IPS-11a (cell line): ENCODE measurements around the gene RPUSD1.
"Not testable (repeated sequence)": the region's sequence is repeated elsewhere in the genome, so short reads cannot be mapped to it uniquely, and the experiment has no call there.

Source experiments
- H3K4me3 ChIP-seq: one replicate; pipeline ENCODE4 v1.5.1; 2013; ENCODE audit warnings: low read depth, low read length, control low read depth

The RPUSD1 gene

DNA sequence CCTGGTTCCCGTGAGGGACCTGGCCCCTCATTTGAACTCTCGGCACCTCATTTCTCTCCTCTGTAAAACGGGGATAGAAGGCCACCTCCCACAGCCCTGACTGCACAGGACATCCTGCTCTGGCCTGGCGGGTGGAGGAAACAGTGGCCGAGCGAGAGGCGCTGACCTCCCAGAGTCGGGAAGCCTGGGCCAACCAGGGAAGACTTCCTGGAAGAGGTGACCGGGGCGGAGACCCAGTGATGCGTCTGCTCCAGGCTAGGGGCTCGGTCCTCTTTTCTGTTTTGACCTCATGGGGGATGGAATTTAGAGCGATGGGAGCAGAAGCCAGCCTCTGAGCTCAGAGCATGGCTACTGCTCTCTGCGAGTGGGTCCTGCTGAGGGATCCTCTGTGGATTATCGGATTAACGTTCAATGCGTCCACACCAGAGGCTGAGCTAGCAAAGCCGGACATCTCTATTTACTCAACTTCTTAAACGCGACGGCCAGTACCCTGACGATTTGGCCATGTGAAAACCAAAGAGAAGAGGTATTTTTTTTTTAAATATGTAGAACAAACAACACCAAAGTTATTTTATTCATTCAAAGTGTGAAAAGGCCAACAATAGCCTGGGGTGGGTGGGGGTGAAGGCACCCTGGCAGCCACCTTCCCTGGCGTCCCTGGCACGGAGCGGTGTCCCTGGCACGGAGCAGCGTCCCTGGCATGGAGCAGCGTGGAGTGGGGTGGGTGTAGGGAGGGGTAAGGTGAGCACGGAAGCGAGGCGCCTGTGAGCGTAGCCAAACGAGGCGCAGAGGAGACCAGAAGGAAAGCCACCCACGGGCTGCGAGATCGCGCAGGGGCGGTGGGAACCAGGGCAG, 36.8 kb downstream of the RPUSD1 start:
- H3K4me3 ChIP-seq = no peak overlapping the region

DNA sequence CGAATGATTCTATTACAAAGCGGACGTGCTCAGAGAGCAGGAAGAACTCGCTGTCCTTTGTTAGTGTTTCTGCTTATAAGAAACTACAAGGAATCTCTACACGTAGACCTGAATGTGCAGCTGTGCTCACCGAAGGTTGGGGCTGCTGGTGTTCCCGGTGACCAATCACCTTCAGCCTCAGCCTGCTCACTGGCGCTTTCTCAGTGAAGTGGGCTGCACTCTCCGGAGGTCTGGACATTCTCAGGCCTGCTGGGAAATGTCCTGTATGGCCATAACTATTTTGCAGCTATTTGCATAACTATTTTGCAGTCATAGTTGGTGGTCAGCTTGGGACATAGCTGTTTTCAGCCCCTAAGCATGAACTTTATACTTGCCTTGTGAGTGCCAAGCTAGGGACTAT, 37.7 kb downstream of the RPUSD1 start:
- no peak overlapping the region for H3K4me3 ChIP-seq

DNA sequence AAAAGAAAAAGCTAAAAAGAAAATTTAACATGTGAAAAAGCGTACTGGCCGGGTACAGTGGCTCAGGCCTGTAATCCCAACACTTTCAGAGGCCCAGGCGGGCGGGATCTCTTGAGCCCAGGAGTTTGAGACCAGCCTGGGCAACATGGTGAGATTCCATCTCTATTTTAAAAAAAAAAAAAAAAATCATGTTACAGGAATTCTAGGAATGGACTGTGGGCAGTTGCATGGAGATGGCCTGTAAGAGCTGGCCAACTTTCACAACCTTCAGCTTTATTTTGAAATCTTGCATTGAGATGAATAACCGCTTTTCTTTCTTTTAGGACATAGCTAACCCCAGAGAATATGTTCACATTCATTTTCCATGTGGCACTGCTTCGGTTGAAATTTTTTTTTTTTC, 39.2 kb downstream of the RPUSD1 start:
- H3K4me3 ChIP-seq = no peak overlapping the region

DNA sequence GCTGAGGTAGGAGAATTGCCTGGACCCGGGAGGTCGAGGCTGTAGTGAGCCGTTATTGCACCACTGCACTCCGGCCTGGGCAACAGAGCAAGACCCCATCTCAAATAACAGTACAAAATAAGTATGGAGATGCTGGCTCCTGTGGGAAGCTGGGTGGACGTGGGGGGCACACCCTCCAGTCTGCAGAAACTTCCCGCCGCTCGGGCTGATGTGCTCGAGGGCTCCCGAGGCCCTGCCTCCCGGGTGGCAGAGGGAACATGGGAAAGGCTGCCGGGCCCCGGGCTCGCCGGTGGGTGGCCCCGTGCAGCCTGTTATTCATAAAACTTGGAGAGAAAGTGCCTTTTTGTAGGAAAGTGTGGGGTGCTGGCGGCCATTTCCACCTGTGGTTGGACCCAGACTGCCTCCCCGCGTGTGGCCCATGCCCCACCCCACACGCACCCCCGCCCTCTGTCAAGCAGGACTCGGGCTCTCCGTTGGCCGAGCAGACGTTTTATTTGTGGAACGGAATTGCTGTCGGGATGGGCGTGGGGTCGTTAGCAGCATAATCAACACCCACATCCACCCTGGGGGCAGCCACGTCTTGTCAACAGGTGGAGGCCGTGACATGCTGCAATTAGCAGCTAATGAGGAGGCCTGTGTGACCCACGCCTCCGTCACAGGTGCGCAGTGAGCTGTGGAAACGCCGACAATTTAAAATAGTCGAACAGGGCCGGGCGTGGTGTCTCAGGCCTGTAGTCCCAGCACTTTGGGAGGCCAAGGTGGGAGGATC, 40.0 kb downstream of the RPUSD1 start:
- H3K4me3 ChIP-seq = no peak overlapping the region

DNA sequence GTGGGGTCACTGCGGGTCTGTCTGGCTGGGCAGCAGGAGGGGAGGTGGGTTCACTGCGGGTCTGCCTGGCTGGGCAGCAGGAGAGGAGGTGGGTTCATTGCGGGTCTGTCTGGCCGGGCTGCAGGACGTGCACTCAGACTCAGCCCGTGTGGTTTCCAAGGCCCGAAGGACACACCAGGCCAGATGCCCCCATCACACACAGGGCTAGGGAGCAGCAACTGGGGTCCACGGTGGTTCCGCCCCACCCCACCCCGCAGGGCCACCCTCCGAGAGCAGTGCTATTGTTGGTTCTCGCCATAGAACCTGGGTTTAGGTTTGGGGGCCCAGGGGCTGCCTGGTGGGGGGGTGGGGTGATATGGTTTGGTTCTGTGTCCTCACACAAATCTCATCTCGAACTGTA, 41.5 kb downstream of the RPUSD1 start:
- no peak overlapping the region for H3K4me3 ChIP-seq

DNA sequence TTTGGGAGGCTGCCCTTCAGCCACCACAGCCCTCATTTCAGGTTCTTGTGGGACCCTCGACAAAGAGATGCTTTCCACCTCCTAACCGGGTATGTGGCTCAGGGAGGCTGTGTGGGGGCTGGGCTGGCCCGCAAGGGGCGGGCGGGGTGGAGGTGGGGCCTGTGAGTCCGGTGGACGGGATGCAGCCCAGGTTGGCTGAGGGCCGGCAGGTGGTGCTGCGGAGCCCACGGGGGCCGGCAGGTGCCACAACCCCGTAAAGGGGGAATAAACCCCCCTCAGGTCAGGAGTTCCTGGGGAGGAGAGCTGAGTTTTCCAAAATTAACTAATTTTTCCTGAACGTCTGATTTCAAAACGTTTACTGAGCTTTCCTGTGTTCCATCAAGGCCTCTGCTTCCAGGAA, 42.4 kb downstream of the RPUSD1 start:
- H3K4me3 ChIP-seq = no peak overlapping the region

DNA sequence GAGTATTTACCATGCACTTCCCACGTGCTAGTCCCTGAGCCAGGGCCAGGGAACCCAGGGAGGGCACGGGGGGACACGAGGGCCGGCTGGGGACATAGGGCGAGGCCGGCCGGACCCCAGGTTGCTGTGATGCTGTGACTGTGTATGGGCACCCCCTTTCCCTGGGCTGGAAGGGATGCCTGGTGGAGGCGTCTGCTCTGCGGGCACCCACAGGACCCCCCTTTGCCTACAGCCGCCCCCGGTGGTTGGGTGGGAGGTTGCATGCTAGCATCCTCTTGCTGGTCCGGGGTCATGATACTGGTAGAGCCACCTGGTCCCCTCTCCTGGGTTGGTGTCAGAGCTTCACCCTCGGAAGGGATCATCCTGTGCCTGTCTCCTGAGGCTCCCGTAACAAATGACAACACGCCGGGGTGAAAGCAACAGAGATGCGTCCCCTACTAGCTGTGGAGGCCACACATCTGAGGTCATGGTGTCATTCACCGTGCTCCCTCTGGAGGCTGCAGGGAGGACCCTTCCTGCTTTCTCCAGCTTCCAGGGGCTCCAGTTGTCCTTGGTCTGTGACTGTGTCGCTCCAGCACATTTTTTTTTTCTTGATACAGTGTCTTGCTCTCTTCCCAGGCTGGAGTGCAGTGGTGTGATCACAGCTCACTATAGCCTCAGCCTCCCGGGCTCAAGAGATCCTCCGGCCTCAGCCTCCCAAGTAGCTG, 44.2 kb downstream of the RPUSD1 start:
- no peak overlapping the region for H3K4me3 ChIP-seq

DNA sequence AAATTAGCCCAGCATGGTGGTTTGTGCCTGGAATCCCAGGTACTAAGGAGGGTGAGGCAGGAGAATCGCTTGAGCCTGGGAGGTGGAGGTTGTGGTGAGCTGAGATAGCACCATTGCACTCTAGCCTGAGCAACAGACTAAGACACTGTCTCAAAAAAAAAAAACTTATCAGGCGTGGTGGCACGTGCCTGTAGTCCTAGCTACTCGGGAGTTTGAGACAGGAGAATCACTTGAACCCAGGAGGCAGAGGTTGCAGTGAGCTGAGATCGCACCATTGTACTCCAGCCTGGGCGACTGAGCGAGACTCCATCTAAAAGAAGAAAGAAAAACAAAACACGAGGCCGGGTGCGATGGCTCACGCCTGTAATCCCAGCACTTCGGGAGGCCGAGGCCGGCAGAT, 45.3 kb downstream of the RPUSD1 start:
- H3K4me3 ChIP-seq = not testable (repeated sequence)

DNA sequence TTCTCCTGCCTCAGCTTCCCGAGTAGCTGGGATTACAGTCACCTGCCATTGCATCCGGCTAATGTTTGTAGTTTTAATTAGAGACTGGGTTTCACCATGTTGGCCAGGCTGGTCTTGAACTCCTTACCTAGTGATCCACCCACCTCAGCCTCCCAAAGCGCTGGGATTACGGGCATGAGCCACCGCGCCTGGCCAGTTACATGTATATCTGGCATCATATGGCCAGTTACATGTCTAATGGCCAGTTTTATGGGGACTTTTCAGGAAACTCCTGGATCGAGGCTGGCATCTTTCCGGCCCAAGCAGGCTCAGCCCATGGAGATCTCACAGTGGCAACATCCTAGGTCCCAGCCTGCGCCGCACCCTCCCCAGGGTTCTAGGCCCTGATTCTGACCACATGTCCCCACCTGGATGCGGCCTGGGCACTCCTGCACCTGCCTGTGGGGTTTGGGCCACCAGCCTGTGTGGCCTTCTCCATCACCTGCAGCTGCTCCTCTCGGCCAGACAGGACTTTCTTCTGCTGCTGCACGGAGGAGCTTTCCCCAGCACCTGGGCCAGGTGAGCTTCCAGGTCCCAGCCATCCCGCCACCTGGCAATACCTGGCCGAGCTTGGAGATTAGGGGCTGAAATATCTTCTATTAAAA, 46.1 kb downstream of the RPUSD1 start:
- no peak overlapping the region for H3K4me3 ChIP-seq

DNA sequence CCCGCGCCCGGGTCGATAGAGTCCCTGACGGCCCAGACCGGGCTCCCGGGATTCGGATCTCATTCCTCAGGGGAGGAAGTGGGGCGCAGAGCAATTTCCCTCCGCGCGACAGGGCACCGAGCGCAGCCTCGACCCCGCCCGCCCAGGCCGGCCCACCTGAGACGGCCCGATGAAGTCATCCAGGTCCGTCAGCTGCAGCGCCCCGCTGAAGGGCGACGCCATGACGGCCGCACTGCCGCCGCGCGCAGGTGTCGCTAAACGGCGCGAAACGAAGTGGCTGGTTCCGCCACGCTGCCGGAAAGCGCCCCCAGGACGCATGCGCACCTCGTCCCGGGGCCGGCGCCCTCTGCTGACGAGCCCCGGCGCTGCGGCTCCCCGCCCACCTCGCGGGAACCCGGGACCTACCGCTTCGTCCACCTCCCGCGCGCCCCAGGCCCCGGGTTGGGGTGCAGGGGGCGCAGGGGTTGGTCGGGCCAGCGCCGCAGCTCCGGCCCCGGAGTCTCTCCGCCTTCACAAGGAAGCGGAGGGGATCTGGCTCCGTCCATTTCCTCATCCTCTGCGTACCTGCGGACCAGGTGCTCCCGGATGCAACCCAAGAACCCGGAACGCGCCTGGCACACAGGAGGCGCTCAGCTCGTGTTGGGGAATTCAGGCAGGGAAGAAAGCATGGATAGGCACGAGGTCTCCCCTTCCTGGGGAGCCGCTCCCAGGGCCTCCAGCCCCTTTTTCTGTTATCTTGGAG, 47.2 kb downstream of the RPUSD1 start, which contains the start of gene CIAO3:
CIAO3 (minus strand) TSS at position 234 of the 742 bp plus-strand sequence; CDS start at position 222, 12 bp downstream.
- peak within 1 kb of the TSS; percentile 67 for H3K4me3 ChIP-seq

DNA sequence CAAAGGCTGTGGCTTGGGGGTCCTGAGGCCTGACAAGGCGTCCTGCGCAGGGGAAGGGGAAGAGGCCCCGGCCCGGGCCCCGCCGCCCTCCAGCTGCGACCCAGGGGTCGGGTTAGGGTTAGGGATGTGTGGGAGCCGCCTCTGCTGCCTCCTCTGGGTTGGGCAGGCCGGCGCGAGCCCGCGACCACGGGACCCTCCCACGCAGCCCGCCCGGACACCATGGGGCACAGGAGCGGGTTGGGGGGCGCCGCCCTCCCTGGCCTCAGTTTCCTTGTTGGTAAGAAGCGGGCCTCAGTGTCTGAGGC, 47.8 kb downstream of the RPUSD1 start:
- peak overlapping the region; percentile 67 for H3K4me3 ChIP-seq

DNA sequence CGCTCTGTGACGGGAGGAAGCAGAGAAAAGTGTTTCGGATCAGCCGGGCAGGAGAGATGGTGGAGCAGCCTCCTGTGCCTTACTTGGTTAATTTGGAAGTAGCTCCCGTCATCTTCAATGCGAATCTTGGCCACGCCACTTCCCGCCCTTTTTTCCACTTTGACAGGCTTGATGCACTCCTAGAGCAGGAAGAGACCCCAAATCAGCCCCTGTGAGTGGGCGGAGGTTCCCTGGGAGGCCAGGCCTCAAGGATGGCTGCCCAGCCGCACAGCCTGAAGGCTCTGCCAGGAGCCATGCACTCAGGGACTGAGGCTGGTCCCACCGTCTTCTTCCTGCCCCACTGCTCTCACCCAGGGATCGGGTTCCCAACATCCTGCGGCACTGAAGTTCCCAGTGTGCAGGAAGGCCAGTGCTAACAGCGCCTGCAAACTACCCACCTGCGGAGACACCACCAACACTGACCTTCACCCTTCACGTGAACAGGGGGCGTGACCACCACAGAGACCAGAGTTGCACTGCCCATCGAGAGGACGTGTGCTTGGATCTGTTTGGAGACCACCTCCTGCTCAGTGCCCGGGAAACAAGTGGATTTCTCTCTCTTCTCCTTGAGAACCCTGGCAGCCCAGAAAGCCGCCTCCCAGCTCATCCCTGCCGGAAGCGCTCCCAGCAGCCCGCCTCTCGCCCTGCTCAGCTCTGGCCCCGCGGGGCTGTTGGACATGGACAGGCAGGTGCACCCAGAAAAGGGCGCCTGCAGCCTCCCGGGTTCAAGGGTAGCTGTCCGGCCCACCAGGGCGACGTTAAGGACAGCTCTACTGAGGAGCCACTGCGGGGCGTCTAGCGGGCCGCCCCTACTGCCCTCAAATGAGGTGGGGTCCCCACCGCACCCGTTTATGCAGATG, 48.4 kb downstream of the RPUSD1 start:
- H3K4me3 ChIP-seq = peak overlapping the region; percentile 67

DNA sequence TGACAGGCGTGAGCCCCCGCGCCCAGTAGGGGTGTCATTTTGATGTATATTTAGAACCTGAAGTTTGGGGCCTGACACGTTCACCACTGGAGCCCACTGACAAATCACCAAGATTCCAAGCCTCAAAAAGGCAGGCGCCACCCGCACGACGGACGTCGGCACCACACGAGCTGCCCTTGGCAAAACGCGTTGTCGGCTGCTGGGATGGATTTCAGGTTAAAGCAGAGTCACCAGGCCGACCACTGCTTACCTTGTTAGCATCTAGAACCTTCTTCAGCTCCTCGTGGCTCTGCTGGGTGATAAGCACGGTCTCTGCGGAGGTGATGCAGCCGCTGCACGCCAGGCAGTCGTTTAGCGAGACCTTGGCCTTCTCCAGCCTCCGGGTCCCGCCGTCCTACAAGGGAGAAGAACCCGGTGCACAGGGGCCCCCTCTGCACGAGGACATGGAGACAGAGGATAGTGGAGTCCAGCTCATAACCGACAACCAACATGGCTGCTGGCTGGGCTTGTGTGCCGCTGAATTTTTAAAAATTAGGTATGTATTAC, 51.2 kb downstream of the RPUSD1 start:
- H3K4me3 ChIP-seq = no peak overlapping the region

DNA sequence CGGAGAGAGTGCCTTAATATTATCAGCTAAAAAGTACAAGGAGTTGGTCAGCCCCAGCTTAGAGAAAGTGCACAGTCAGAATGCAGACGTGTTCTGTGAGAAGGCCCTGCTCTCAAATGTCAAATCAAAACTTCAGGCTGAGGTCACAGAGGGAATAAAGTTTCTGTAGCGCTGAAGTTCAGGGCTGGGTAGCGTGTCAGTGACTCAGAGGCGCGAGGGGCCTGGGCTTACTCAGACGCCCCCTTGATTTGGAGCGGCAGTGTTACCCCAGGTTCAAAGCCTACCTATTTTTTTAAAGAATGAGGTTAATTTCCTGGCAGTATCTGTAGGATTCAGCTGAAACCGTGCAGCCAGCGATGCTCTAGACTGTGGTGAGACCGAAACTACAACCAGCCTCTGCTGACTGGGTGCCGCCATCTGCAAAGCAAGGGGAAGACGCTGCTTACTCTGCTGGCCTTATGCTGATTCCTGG, 52.2 kb downstream of the RPUSD1 start:
- H3K4me3 ChIP-seq = no peak overlapping the region

DNA sequence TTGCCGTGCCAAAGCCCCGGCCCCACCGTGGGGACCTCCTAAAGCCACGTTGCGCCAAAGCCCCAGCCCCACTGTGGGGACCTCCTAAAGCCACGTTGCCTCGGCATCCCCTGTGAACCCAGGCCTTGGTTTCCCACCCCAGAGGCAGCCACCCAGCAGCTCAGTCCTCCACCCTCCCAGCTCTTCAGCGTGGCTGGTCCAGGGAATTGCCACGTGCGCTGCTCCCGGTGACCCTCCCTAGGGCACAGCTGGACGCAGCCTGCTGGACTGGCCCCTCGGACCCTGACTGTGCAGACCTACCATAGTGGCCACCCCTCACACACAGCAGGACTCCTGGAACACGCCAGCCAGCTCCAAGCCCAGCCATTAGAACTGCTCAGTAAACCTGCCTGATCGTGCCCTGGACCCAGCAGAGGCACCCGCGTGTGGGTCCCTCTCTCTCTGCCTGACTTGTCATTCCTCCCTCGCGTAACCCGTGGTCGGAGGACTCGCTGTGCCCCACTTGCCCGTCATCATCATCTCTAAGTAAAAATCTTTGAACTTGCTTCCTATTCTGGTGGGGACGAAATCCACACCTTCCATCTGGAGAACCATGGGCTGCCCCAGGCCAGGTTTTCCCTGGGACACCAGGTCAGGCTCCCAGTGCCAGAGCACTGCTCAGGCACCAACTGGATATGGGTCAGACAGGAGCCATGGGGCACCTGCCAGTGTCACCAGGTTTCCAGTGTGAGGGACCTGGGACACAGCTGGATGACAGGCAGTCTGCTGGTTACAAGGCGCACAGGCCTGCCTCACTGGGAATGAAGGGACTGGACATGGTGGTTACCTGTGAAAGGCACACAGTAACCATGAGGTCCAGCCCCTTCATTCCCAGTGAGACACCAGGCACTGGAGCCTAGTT, 53.0 kb downstream of the RPUSD1 start:
- H3K4me3 ChIP-seq = no peak overlapping the region
